H1 (cell line): Measurements from ENCODE around the gene CCDC28B. TPM values are rescaled to one million over a fixed set of nuclear protein-coding genes. Genes with fewer than 3 reads are reported as not detected.

Source experiments
- CTCF ChIA-PET: fragments of 300-600 bp; sonication (Branson Sonifier 250); formaldehyde crosslinking; loops from one replicate; lab custom pipeline; 2021; ENCODE audit not compliant: partially characterized antibody; lab: Charles Lee
- POLR2A ChIA-PET: fragments of 300-600 bp; sonication (Branson Sonifier 250); formaldehyde crosslinking; loops from one replicate; lab custom pipeline; 2021; ENCODE audit warnings: inconsistent platforms; ENCODE audit not compliant: partially characterized antibody; lab: Charles Lee
- DNase-seq, 2 experiments: peaks; one replicate each; pipeline versions ENCODE4 v3.0.0 to v3.0.0-alpha.2; 2010 to 2022; ENCODE audit warnings: low spot score in 2 of 2, low read depth in 1 of 2, mixed read lengths in 1 of 2
- FAIRE-seq: peaks from 2 replicates; lab custom pipeline; 2011; peaks lifted over from hg19 to GRCh38; lab: Jason Lieb, UNC
- H2AFZ ChIP-seq: 2 replicates; pipeline ENCODE4 v1.8.1; 2012; ENCODE audit warnings: low read length, inconsistent platforms
- H2AK5ac ChIP-seq: 2 replicates; pipeline ENCODE4 v1.6.1; 2013; ENCODE audit warnings: low read depth, low read length
- H2BK120ac ChIP-seq: replicated peaks from 2 replicates; pipeline ENCODE3; 2013; ENCODE audit warnings: low read depth, low read length, inconsistent platforms
- H2BK12ac ChIP-seq: 2 replicates; pipeline ENCODE4 v1.6.1; 2013; ENCODE audit warnings: low read depth, low read length
- H2BK15ac ChIP-seq: 2 replicates; pipeline ENCODE4 v1.6.1; 2013; ENCODE audit warnings: low read length
- H2BK20ac ChIP-seq: 2 replicates; pipeline ENCODE4 v1.6.1; 2013; ENCODE audit warnings: low read length
- H2BK5ac ChIP-seq: 2 replicates; pipeline ENCODE4 v1.6.1; 2013; ENCODE audit warnings: low read depth, low read length
- H3K14ac ChIP-seq: 2 replicates; pipeline ENCODE4 v1.6.1; 2013; ENCODE audit warnings: inconsistent platforms; ENCODE audit not compliant: insufficient read length
- H3K18ac ChIP-seq: 2 replicates; pipeline ENCODE4 v1.6.1; 2013; ENCODE audit warnings: low read length; ENCODE audit errors: extremely low read depth
- H3K23ac ChIP-seq: 2 replicates; pipeline ENCODE4 v1.6.1; 2013; ENCODE audit warnings: inconsistent platforms; ENCODE audit not compliant: insufficient read length
- H3K23me2 ChIP-seq: 2 replicates; pipeline ENCODE4 v1.6.1; 2013; ENCODE audit warnings: low read depth, low read length
- H3K27ac ChIP-seq: 2 replicates; pipeline ENCODE4 v1.6.1; 2011; ENCODE audit warnings: low read depth, low read length, inconsistent platforms
- H3K27me3 ChIP-seq, 4 experiments: replicated peaks in 1 of 4; 1 replicate in 1 of 4; 2 replicates in 3 of 4; pipeline versions ENCODE4 v1.6.1 to v1.8.1; 2011 to 2013; ENCODE audit warnings: low read length in 3 of 4, mild to moderate bottlenecking in 3 of 4, inconsistent platforms in 2 of 4, mixed read lengths in 2 of 4, moderate library complexity in 1 of 4; ENCODE audit not compliant: control insufficient read depth in 3 of 4, insufficient read depth in 3 of 4; ENCODE audit errors: extremely low read depth in 1 of 4
- H3K36me3 ChIP-seq, 4 experiments: 2 replicates each; pipeline versions ENCODE4 v1.6.1 to v1.8.1; 2011 to 2013; ENCODE audit warnings: mild to moderate bottlenecking in 4 of 4, low read length in 3 of 4, moderate library complexity in 2 of 4, control low read depth in 1 of 4, inconsistent platforms in 1 of 4; ENCODE audit not compliant: insufficient read depth in 4 of 4, control insufficient read depth in 2 of 4
- H3K4ac ChIP-seq: replicated peaks from 2 replicates; pipeline ENCODE3; 2013; ENCODE audit warnings: low read length, low read depth, mixed read lengths, inconsistent platforms; ENCODE audit not compliant: insufficient read length
- H3K4me1 ChIP-seq, 4 experiments: replicated peaks in 1 of 4; 1 replicate in 1 of 4; 2 replicates in 3 of 4; pipeline versions ENCODE4 v1.6.1 to v1.8.1; 2011 to 2013; ENCODE audit warnings: low read length in 3 of 4, inconsistent platforms in 2 of 4, mixed read lengths in 1 of 4; ENCODE audit not compliant: insufficient read depth in 4 of 4, control insufficient read depth in 3 of 4
- H3K4me2 ChIP-seq, 2 experiments: 2 replicates each; pipeline versions ENCODE4 v1.6.1 to v1.8.1; 2011 to 2013; ENCODE audit warnings: low read depth in 2 of 2, low read length in 2 of 2, control low read depth in 1 of 2, inconsistent platforms in 1 of 2, mild to moderate bottlenecking in 1 of 2; ENCODE audit not compliant: insufficient read depth in 1 of 2
- H3K4me3 ChIP-seq, 4 experiments: fragments of 200-600, 300-600 bp in 1 of 4; sonication (generic), shearing (Covaris generic), sonication (Bioruptor Twin) in 1 of 4; 2 replicates each; pipeline versions ENCODE4 v1.5.1 to v1.8.1; 2011 to 2016; ENCODE audit warnings: low read length in 4 of 4, low read depth in 3 of 4, control low read depth in 2 of 4, inconsistent platforms in 2 of 4, mild to moderate bottlenecking in 2 of 4, mixed read lengths in 1 of 4, moderate library complexity in 1 of 4; ENCODE audit not compliant: insufficient read depth in 2 of 4; ENCODE audit errors: extremely low read depth in 1 of 4
- H3K56ac ChIP-seq: replicated peaks from 2 replicates; pipeline ENCODE3; 2013; ENCODE audit warnings: low read depth, mild to moderate bottlenecking, mixed read lengths, low read length, inconsistent platforms; ENCODE audit not compliant: insufficient read length
- H3K79me1 ChIP-seq: 2 replicates; pipeline ENCODE4 v1.6.1; 2013; ENCODE audit warnings: low read depth, low read length, control low read depth
- H3K79me2 ChIP-seq, 2 experiments: 2 replicates each; pipeline versions ENCODE4 v1.6.1 to v1.8.1; 2012 to 2013; ENCODE audit warnings: low read length in 2 of 2, mild to moderate bottlenecking in 2 of 2, inconsistent platforms in 1 of 2; ENCODE audit not compliant: insufficient read depth in 2 of 2, control insufficient read depth in 1 of 2
- H3K9ac ChIP-seq, 4 experiments: replicated peaks in 1 of 4; 1 replicate in 1 of 4; 2 replicates in 3 of 4; pipeline versions ENCODE4 v1.6.1 to v1.8.1; 2011 to 2013; ENCODE audit warnings: low read depth in 3 of 4, low read length in 3 of 4, control low read depth in 2 of 4, mild to moderate bottlenecking in 2 of 4, moderate library complexity in 2 of 4, inconsistent platforms in 1 of 4; ENCODE audit errors: extremely low read depth in 1 of 4
- H3K9me3 ChIP-seq, 2 experiments: 2 replicates each; pipeline versions ENCODE4 v1.6.1 to v1.8.1; 2012 to 2013; ENCODE audit warnings: mild to moderate bottlenecking in 2 of 2, moderate library complexity in 2 of 2, control low read depth in 1 of 2, inconsistent platforms in 1 of 2, low read depth in 1 of 2, low read length in 1 of 2, mixed read lengths in 1 of 2; ENCODE audit not compliant: insufficient read depth in 2 of 2
- H4K20me1 ChIP-seq, 2 experiments: replicated peaks in 1 of 2; 2 replicates each; pipeline versions ENCODE3 to v1.8.1; 2011 to 2013; ENCODE audit warnings: inconsistent platforms in 2 of 2, low read length in 2 of 2, mild to moderate bottlenecking in 1 of 2; ENCODE audit not compliant: insufficient read depth in 2 of 2, control insufficient read depth in 1 of 2
- H4K5ac ChIP-seq: 2 replicates; pipeline ENCODE4 v1.6.1; 2013; ENCODE audit warnings: low read length, low read depth, mixed read lengths, inconsistent platforms; ENCODE audit not compliant: insufficient read length
- H4K8ac ChIP-seq: 2 replicates; pipeline ENCODE4 v1.8.0; 2013; ENCODE audit warnings: mild to moderate bottlenecking, moderate library complexity, low read length, inconsistent platforms; ENCODE audit not compliant: insufficient read depth; ENCODE audit errors: extremely low read depth
- H4K91ac ChIP-seq: replicated peaks from 2 replicates; pipeline ENCODE3; 2013; ENCODE audit warnings: low read length, mixed read lengths, inconsistent platforms; ENCODE audit not compliant: insufficient read length
- CTCF ChIP-seq, 3 experiments: IDR thresholded peaks; 1 replicate in 2 of 3; 2 replicates in 1 of 3; pipeline versions ENCODE4 v1.5.1 to v1.6.1; 2011; ENCODE audit warnings: low read length in 3 of 3, mild to moderate bottlenecking in 3 of 3, inconsistent platforms in 2 of 3, low read depth in 1 of 3, moderate library complexity in 1 of 3; ENCODE audit not compliant: insufficient read depth in 1 of 3; ENCODE audit errors: control extremely low read depth in 1 of 3
- E2F6 ChIP-seq: IDR thresholded peaks from 2 replicates; pipeline ENCODE4 v1.6.1; 2012; ENCODE audit warnings: inconsistent platforms
- RAD21 ChIP-seq, 2 experiments: IDR thresholded peaks in 1 of 2; conservative IDR thresholded peaks in 1 of 2; 2 replicates each; pipeline ENCODE4 v1.6.1; 2011; ENCODE audit warnings: low read depth in 2 of 2, low read length in 2 of 2, improper control_type of control experiment in 1 of 2, inconsistent platforms in 1 of 2, mild to moderate bottlenecking in 1 of 2, moderate library complexity in 1 of 2
- TAF1 ChIP-seq: IDR thresholded peaks from 2 replicates; pipeline ENCODE4 v1.6.1; 2011; ENCODE audit warnings: mild to moderate bottlenecking, low read depth, low read length
- YY1 ChIP-seq: IDR thresholded peaks from 2 replicates; pipeline ENCODE4 v1.6.1; 2011; ENCODE audit warnings: low read depth, mild to moderate bottlenecking, low read length
- WGBS, 2 experiments: shearing (Covaris generic) in 1 of 2; methylation state at CpG; one replicate each; pipeline versions ENCODE4 v1.1.6 to v1.1.7; 2013 to 2015; ENCODE audit warnings: low lambda C conversion rate in 2 of 2, mixed read lengths in 2 of 2, inconsistent platforms in 1 of 2, low coverage in 1 of 2, missing lambda C conversion rate in 1 of 2; ENCODE audit not compliant: insufficient replicate concordance in 2 of 2, insufficient coverage in 1 of 2, insufficient read length in 1 of 2; ENCODE audit errors: extremely low coverage in 1 of 2, missing lambda C conversion rate in 1 of 2; 5-methylcytosine and 5-hydroxymethylcytosine counted together
- polyA plus RNA-seq, 7 experiments: library from polyadenylated mRNA; depleted of rRNA in 3 of 7; stranded (reverse) in 5 of 7; unstranded in 2 of 7; fragments of >200 nt in 5 of 7; fragments of 200-250 nt in 2 of 7; gene quantifications; 1 replicate in 5 of 7; 2 replicates in 1 of 7; 4 replicates in 1 of 7; pipeline versions ENCODE4 v1.2.1 to v1.2.3, GENCODE V29; 2011 to 2013; ENCODE audit warnings: missing spikeins in 2 of 7, mixed read lengths in 2 of 7
- total RNA-seq: library from RNA; stranded (reverse); fragmentation: NEBNext Ultra II Directional; extraction: Animal tissue kit (Norgen Biotek cat#: 25700); gene quantifications from 2 replicates; pipeline ENCODE4 v1.2.1, GENCODE V29; 2021

Gene CCDC28B
- total and polyA plus RNA-seq, 2 of the 8 experiments (the other 6 are each of a cell fraction or from before 2014, with no cell fraction given), result 16.7 to 17.1 TPM

- H4K91ac ChIP-seq, result no peak overlapping the region
- no peak overlapping the region for H2BK5ac ChIP-seq
- H2BK20ac ChIP-seq, result no peak overlapping the region
- H3K4me1 ChIP-seq, result no peaks in the 10 kb centered on the region
- no peaks in the 10 kb centered on the region for H3K27me3 ChIP-seq
- H3K23me2 ChIP-seq, result no peaks in the 10 kb centered on the region
- no peak overlapping the region for H3K4ac ChIP-seq
- no peak overlapping the region; the same call in 1 of the 2 replicates for H4K8ac ChIP-seq
- H4K5ac ChIP-seq, result no peak overlapping the region
- no peak overlapping the region for H2BK120ac ChIP-seq
- H3K23ac ChIP-seq, result no peak overlapping the region
- H2AK5ac ChIP-seq, result no peak overlapping the region
- H3K27ac ChIP-seq, result no peak overlapping the region
- H2BK12ac ChIP-seq, result no peak overlapping the region
- FAIRE-seq (no peak), DNase-seq (peak in 1 of 2 experiments; percentile 79)
- H3K79me1 ChIP-seq, result no peaks in the 10 kb centered on the region; the same call in 1 of the 2 replicates
- no peak overlapping the region for H3K56ac ChIP-seq
- H3K4me3 ChIP-seq, result no peak overlapping the region
- H3K14ac ChIP-seq, result no peak overlapping the region
- WGBS, 2 experiments, result 88% methylated on average over 10 of the region's 10 CpGs; no CpG with 5 or more reads in 1 of the 2 experiments
- no peak overlapping the region for H3K4me2 ChIP-seq
- H3K9me3 ChIP-seq, result no peaks in the 10 kb centered on the region
- H2BK15ac ChIP-seq, result no peak overlapping the region
- H2AFZ ChIP-seq, result no peak overlapping the region
- no peak overlapping the region for H3K18ac ChIP-seq
- no peak overlapping the region for H3K9ac ChIP-seq
- H3K36me3 ChIP-seq, result peaks cover 2 to 14% (median 6%) of the 10 kb centered on the region in 4 experiments; a peak in 4 of 8 replicates
- peaks cover 0 to 5% of the 10 kb centered on the region in 2 experiments; a peak in 2 of 4 replicates for H3K79me2 ChIP-seq
- CTCF ChIA-PET, result interaction anchor here (0.6 to 7.6 kb wide), 44 partner anchors 10 to 419 kb away, joined by 3 to 70 read pairs (median 4); partner anchors contain the start of genes CCDC28B, FAM167B, FAM229A and HDAC1
- POLR2A ChIA-PET, result interaction anchor here (0.7 to 4.1 kb wide), 23 partner anchors 10 to 178 kb away, joined by 3 to 33 read pairs (median 5); partner anchors contain the start of genes BSDC1, FAM229A, IQCC and MARCKSL1
- peaks cover 0 to 3% of the 10 kb centered on the region in 2 experiments for H4K20me1 ChIP-seq
- TF ChIP-seq RAD21 (IDR thresholded peaks at IDR 0.05 in 1 of 2, conservative IDR thresholded peaks at IDR 0.05 in 1 of 2; ENCODE audit: low read depth in 2 of 2, low read length in 2 of 2) (peak; percentile 76 to 87), TAF1 (no peak), CTCF (IDR thresholded peaks at IDR 0.05; ENCODE audit: control extremely low read depth in 1 of 3, insufficient read depth in 1 of 3, low read depth in 1 of 3, low read length in 3 of 3) (peak; percentile 86 to 91 (median 86)), YY1 (peak; percentile 77), E2F6 (no peak)
Observed at GRCh38 chr1:32215629-32216480, 15.5 kb downstream of the CCDC28B start.
